GM23248 (cell line): ENCODE data around the gene CHRNA10.

ENCODE experiments used
- EZH2 ChIP-seq: fragments of 200-600 bp; sonication (generic); IDR thresholded peaks from 2 replicates; pipeline ENCODE4 v1.6.1; 2018; ENCODE audit warnings: antibody characterized with exemption, mild to moderate bottlenecking; ENCODE audit not compliant: insufficient read depth, poor library complexity, severe bottlenecking
- EZH2phosphoT487 ChIP-seq: fragments of 200-600 bp; sonication (generic); IDR thresholded peaks from 2 replicates; pipeline ENCODE4 v1.6.1; 2018; ENCODE audit warnings: antibody characterized with exemption, moderate library complexity, mild to moderate bottlenecking, low read depth; ENCODE audit not compliant: insufficient read depth

GRCh38 chr11:3641701-3642070 is 29.5 kb downstream of the CHRNA10 start, which contains the start of gene ART5:
- no peak for TF ChIP-seq EZH2phosphoT487
- no peak for TF ChIP-seq EZH2
